ENCODE measurements around the gene ZCCHC14.

ZCCHC14 gene

GRCh38 chr16:87356491-87356853, 136.4 kb downstream of the ZCCHC14 start:
- no peak for ATAC-seq

All from activated CD4-positive, CD25-positive, alpha-beta regulatory T cell treated with anti-CD3 and anti-CD28 coated beads, Interleukin-2, amount 50 U/mL, for 24 hours (primary cell).